SIG-M5 treated with dmso at 0.1 percent for 504 hours (cell line): Measurements from ENCODE around the gene CFAP53.
A peak's percentile ranks its signal among the peaks of the same experiment; 100 is the strongest.

Source experiments
- DNase-seq: peaks from one replicate; lab custom pipeline; 2025; ENCODE audit not compliant: unreplicated experiment; lab: John Stamatoyannopoulos, UW

The CFAP53 gene

GRCh38 chr18:50287441-50288347 is 21.4 kb upstream of the CFAP53 start, which contains the start of gene CXXC1:
TSS of gene CXXC1 (minus strand) at chr18:50287692. CDS start at chr18:50287589, 103 bp downstream.
- peak; percentile 98 for DNase-seq

- no peak for DNase-seq
Observed at GRCh38 chr18:50287028-50287440, 20.7 kb upstream of the CFAP53 start.

DNA sequence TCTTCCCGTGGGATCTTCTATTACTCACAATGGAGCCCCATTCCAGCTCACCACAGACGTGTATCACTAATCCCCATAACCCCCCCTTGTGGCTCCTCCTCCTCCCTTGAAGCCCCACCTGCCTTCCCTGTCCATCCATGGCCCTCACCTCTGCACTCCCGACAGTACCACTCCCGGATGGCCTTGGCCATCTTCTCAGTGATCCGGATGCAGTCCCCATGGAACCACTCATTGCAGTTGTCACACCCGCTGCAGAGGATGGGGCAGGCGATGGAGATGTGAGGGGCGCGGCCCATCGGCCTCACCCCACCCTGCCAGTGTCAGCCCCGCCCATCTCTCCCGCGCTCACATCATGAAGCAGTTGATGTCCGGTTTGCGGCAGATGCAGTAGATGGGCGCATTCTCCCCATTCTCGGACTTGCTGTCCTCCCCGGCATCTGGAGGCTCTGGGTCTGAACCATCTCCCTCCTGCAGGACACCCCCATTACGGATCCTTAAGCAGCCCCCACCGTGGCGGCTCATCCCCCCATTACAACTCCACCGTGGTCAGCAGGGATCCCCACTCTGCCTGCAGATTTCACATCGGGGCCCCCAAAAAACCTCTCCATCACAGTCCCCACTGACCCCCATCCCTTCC is 20.2 kb upstream of the CFAP53 start:
- DNase-seq, result peak; percentile 19

DNA sequence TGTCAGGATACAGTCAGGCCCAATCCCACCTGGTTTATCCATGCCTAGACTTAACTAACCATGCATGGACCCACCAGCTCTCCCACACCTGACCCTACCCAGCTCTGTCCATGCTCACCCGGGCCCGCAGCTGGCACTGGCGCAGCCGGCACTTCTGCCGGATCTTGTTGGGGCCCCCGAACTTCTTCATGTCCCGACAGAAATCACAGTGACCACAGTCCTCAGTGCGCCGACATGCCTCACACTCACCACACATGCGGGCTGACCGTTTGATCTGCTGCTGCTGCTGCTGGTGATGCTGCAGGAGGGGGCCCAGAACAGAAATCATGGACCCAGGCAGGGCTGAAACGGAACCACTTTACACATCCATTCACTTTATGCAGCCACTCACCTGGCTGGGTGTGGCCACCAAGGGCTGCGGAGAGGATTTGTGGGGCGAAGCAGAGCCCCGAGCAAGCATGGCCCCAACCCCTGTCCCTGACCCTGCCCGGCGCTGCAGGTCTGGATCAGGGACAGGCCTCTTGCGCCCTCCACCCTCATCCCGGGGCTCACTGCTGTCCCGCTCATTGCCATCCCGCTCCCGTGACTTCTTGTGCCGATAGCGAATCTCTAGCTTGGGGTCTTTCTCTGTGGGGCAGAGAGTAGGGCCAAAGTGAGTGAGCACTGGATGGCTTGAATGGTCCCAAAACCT is 19.5 kb upstream of the CFAP53 start:
- no peak for DNase-seq

- DNase-seq, result no peak
Observed at GRCh38 chr18:50285071-50285470, 18.8 kb upstream of the CFAP53 start.

DNA sequence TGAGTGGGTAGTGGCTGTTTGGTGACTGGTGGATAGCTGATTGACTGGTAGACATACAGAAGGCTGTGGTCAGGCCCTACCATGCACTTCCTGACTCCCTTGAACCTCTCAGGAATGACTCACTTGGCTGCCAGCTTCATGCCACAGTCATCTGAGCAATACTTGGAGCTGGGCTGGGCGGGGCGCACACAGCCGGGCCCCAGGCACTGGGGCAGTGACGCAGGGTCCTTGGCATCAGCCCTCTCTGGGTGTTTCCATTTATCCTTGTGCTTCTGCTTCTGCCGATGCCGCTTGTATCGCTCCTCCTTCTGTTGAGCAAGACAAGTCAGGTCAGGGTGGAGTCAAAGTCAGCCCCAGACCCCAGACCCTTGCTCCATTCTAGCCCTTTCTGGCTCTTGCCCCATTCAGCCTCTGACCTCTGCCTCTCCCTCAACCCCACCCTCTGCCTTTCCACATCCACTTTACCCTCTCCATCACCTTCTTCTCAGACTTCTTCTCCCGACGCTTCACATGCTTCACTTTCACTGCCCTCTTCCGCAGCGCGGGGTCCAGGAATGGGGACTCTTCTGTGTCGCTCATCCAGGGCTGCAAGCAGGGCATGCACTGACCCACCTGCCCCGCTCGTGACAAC is 18.1 kb upstream of the CFAP53 start:
- no peak for DNase-seq

- DNase-seq, result no peak
Observed at GRCh38 chr18:50283469-50284209, 17.3 kb upstream of the CFAP53 start.

GRCh38 chr18:50282521-50283335 is 16.4 kb upstream of the CFAP53 start:
- no peak for DNase-seq

- DNase-seq, result no peak
Observed at GRCh38 chr18:50281972-50282520, 15.8 kb upstream of the CFAP53 start.

- peak; percentile 97 for DNase-seq
Observed at GRCh38 chr18:50281295-50281971, 15.1 kb upstream of the CFAP53 start, which contains the start of gene MBD1. TSS of gene MBD1 (minus strand) at chr18:50281523. CDS start at chr18:50279992, 1,531 bp downstream.

GRCh38 chr18:50280707-50281294 is 14.5 kb upstream of the CFAP53 start:
- DNase-seq, result no peak

DNA sequence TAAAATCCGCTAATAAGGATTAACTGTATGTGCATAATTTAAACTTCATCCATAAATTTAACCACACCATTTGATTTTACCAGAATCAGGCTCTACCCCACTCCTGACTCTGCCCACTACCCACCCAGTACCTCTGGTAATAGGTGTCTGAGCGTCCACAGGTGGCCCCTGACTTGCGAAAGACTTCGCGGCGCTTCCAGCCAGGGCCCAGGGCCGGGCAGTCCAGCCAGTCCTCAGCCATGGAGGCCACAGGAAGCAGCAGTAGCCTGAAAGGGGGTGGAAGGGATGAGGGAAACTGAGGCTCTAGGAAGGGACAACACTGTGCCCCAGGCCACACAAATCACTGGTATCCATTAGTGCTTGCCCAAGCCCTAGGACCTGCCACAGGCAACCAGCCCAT is 13.5 kb upstream of the CFAP53 start:
- DNase-seq, result no peak

DNA sequence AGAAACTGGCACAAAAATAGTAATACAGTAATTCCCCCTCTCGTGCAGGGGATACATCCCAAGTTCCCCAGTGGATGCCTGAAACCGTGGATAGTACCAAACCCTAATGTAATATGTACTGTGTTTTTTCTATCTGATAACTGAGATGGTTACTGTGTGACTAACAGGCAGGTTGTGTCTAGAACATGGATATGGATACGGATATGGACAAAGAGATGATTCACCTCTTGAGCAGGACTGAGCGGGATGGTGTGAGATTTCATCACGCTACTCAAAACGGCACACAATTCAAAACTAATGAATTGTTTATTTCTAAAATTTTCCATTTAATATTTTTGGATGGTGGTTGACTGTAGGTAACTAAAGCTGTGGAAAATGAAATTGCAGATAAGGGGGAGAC is 11.6 kb upstream of the CFAP53 start:
- DNase-seq, result no peak

GRCh38 chr18:50276452-50276851 is 10.2 kb upstream of the CFAP53 start:
- DNase-seq, result no peak

DNA sequence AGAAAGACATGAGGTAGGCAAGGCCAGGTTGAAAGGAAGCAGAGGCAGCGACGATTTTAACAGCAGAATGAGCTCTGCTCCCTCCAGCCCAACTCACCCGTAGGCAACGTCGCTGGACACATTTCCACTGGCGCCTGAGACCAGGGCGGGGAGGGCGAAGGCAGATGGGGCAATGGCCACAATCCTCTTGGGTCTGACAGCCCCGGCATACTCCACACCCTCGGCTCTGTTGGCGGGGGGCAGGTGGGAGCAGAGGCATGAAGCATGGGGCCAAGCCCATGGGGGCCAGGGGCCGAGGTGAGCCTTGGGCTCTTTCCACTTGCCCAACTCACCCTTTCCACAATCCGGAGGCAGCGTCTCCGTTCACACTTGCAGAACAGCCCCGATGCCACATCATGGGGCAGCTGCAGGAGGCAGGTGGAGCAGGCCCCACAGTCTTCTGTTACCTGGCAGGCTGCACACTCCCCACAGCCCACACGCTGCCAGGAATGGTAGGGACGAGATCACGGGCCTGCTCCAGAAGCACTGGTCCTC is 9.3 kb upstream of the CFAP53 start:
- no peak for DNase-seq

DNA sequence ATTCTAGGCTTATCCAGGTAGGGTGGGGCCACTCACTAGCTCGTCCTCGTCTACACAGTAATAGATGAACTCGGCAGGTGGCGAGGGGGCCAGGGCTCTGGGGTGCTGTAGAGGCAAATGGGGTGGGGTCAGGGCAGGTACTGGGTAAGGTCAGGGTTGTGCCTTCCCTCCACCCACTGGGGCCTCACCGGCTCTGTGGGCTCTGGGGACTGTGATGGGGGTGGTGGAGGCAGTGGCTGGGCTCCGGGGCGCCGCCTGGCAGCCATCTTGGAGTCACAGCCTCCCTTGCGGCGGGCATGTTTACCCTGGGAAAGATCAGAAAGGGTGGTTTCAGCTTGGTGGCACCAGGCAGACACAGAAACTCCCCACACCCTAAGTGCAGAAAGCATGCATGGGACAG is 8.6 kb upstream of the CFAP53 start:
- no peak for DNase-seq

DNA sequence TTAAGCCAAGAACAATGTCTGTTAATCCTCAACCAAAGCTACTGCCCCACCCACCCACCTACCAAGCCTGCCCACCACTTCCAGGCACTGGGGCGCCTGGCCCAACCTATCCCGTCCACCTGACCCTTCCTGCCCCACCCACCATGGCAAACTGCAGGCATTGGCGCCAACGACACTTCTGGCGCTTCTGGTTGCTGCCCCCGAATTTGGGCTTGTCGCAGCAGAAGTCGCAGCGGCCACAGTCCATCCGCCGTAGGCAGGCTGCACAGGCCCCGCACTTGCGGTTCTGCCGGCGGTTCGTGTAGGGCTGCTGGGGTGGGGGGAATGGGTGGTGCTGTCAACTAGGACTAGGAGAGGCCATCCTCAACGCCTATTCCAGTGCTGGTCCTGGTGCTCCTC is 7.7 kb upstream of the CFAP53 start:
- DNase-seq, result no peak
